Measurements from ENCODE around the gene MLN. TPM values are rescaled to one million over a fixed set of nuclear protein-coding genes. Genes with fewer than 3 reads are reported as not detected.

The MLN gene
- total and polyA plus RNA-seq, 2 of the 4 experiments (the other 2 are of a cell fraction): not detected

DNA sequence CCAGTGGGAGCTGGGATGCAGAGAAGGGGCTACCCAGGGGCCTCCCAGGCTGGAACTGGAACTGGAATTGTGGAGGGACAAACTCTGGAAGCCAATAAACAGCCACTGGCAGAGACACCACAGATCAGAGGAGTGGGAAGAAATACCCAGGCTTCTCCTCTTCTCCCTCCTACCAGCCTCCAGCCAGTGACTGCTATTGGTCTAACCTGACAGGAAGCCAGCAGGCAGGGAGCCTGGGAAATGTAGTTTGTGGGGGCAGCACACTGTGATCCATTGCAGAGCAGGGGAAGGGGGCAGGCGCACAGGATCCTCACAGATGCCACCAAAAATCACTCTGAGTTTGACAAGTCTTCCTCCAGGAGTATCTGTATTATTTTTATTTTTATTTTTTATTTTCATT is 12.1 kb upstream of the MLN start:
- Histone ChIP-seq H2AFZ (replicated peaks; ENCODE audit: low read length, poor library complexity) (no peak overlapping the region), H3K14ac (replicated peaks; ENCODE audit: low read depth, low read length) (no peak overlapping the region), H3K23ac (ENCODE audit: low read depth, low read length) (no peak overlapping the region), H3K4me1 (ENCODE audit: control insufficient read depth, insufficient read depth, low read length) (no peaks in the 10 kb centered on the region), H3K79me1 (ENCODE audit: low read depth in 1 of 2, low read length in 2 of 2) (no peaks in the 10 kb centered on the region), H3K27me3 (ENCODE audit: control insufficient read depth, insufficient read depth, low read length) (peaks cover 55% of the 10 kb centered on the region), H2AK5ac (ENCODE audit: low read depth, low read length) (no peak overlapping the region), H3K56ac (ENCODE audit: extremely low read depth, insufficient read depth, low read length) (no peak overlapping the region), H3K9ac (ENCODE audit: low read depth, low read length) (no peak overlapping the region), H4K8ac (ENCODE audit: low read depth in 2 of 2, low read length in 2 of 2) (no peak overlapping the region), H4K91ac (ENCODE audit: insufficient read depth, low read depth, low read length) (no peak overlapping the region), H3K9me1 (ENCODE audit: insufficient read depth, low read length) (peaks cover 3% of the 10 kb centered on the region; the same call in 1 of the 2 replicates), H3K4me2 (ENCODE audit: low read depth, low read length) (no peak overlapping the region), H4K20me1 (ENCODE audit: insufficient read depth, low read length) (no peaks in the 10 kb centered on the region), H2BK5ac (ENCODE audit: low read depth, low read length, poor library complexity, severe bottlenecking) (no peak overlapping the region), H3K9me3 (ENCODE audit: control insufficient read depth, insufficient read depth, low read length) (no peaks in the 10 kb centered on the region), H3K36me3 (ENCODE audit: control insufficient read depth, insufficient read depth, low read length) (no peaks in the 10 kb centered on the region), H3K4ac (ENCODE audit: low read depth, low read length) (no peak overlapping the region), H2BK120ac (ENCODE audit: low read depth, low read length) (no peak overlapping the region), H2BK15ac (ENCODE audit: low read depth, low read length) (no peak overlapping the region), H3K27ac (ENCODE audit: insufficient read depth, low read length) (no peak overlapping the region), H2AK9ac (replicated peaks; ENCODE audit: low read depth, low read length, poor library complexity) (no peak overlapping the region), H4K5ac (ENCODE audit: low read depth, low read length) (no peak overlapping the region), H2BK20ac (ENCODE audit: low read depth, low read length) (no peak overlapping the region), H3K4me3 (ENCODE audit: insufficient read depth, low read depth, low read length) (no peak overlapping the region), H3K18ac (ENCODE audit: low read depth, low read length) (no peak overlapping the region)
- in situ Hi-C loops (cut with MboI; ENCODE audit: low sequenced_read_pairs) (no loop called here), dilution Hi-C loops (cut with HindIII; ENCODE audit: low sequenced_read_pairs, unreplicated experiment) (no loop called here), intact Hi-C loops (cut with micrococcal nuclease) (no loop called here)
- ChIA-PET POLR2A (ENCODE audit: unreplicated experiment) (no interaction called here), CTCF (no interaction called here)
- DNase-seq: no peak
- no CpG with 5 or more reads among the region's 1 CpG for WGBS, 2 experiments (ENCODE audit: extremely low coverage in 2 of 2, insufficient read length in 1 of 2)
- no TSS peak for BruUV-seq (replicated peaks)
- peak; percentile 87 for ATAC-seq (ENCODE audit: low read depth)
- TF ChIP-seq MAFK (IDR thresholded peaks at IDR 0.05; ENCODE audit: low read depth, low read length) (no peak), CHD1 (IDR thresholded peaks at IDR 0.05; ENCODE audit: low read depth, low read length) (no peak), CEBPB (IDR thresholded peaks at IDR 0.05; ENCODE audit: low read depth, low read length) (no peak), RCOR1 (IDR thresholded peaks at IDR 0.05; ENCODE audit: insufficient replicate concordance, low read length) (no peak), SMC3 (IDR thresholded peaks at IDR 0.05; ENCODE audit: low read depth, low read length) (no peak)
